ENCODE data around the gene PLA2G7. TPM values are rescaled to one million over a fixed set of nuclear protein-coding genes. Genes with fewer than 3 reads are reported as not detected.
A peak's percentile ranks its signal among the peaks of the same experiment; 100 is the strongest.
"Not testable (repeated sequence)": the region's sequence is repeated elsewhere in the genome, so short reads cannot be mapped to it uniquely, and the experiment has no call there.

The PLA2G7 gene
- total RNA-seq, 1 experiment from 2014 or later, result 2.3 TPM

DNA sequence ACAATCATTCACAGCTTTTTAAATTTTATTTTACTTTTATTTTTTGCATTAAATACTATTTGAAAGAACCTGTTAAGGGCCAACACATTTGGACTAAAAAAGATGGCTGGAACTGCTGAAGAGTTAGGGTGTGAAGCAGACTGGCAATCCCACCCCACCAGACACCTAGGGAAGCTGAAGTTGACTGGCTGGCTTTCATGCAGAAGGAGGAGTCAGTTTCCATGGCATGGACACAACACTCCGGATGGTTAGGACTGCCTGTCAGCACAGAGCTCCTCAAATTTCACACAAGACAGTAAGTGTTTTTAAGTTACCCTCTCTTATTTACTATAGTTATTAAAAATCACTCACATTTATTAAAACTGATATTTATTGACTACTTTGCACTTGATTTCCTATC, 11.5 kb upstream of the PLA2G7 start, which contains the start of gene ANKRD66:
ANKRD66 (plus strand) TSS at position 238 of the 400 bp plus-strand sequence. CDS start 5,016 bp downstream, outside the sequence.
- Mint-ChIP-seq H3K27ac (no peak within 1 kb of the TSS), H3K4me3 (no peak within 1 kb of the TSS), H3K4me1 (peaks cover 15% of the 10 kb centered on the region), H3K27me3 (ENCODE audit: low read depth) (no peaks in the 10 kb centered on the region; the same call in none of the 2 replicates), H3K9me3 (peaks cover 9% of the 10 kb centered on the region), H3K36me3 (no peaks in the 10 kb centered on the region)
- DNase-seq (ENCODE audit: low spot score) (no peak), ATAC-seq (peak; percentile 15; the same call in 1 of the 2 replicates)
- CTCF ChIA-PET, result interaction anchor here (1.0 to 1.4 kb wide), 2 partner anchors 12 to 91 kb away, joined by 4 to 11 read pairs; partner anchors contain the start of gene PLA2G7
- TF ChIP-seq EMX1 (CRISPR knock-in tag; IDR thresholded peaks at IDR 0.05), result no peak
- no peak for TF ChIP-seq ETV6 (CRISPR knock-in tag; IDR thresholded peaks at IDR 0.05)
- TF ChIP-seq, protein P1, sequence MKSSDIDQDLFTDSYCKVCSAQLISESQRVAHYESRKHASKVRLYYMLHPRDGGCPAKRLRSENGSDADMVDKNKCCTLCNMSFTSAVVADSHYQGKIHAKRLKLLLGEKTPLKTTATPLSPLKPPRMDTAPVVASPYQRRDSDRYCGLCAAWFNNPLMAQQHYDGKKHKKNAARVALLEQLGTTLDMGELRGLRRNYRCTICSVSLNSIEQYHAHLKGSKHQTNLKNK (CRISPR knock-in tag; IDR thresholded peaks at IDR 0.05), result no peak
- TF ChIP-seq MXD4 (CRISPR knock-in tag; IDR thresholded peaks at IDR 0.05; ENCODE audit: borderline replicate concordance), result no peak
- no peak for TF ChIP-seq SMAD3 (CRISPR knock-in tag; IDR thresholded peaks at IDR 0.05; ENCODE audit: borderline replicate concordance)
- no peak for TF ChIP-seq NR3C1 (CRISPR knock-in tag; conservative IDR thresholded peaks at IDR 0.05; ENCODE audit: low read depth)
- TF ChIP-seq ZNF671 (CRISPR knock-in tag; IDR thresholded peaks at IDR 0.05), result no peak
- TF ChIP-seq FOXP1 (CRISPR knock-in tag; IDR thresholded peaks at IDR 0.05; ENCODE audit: borderline replicate concordance), result no peak
- no peak for TF ChIP-seq KAT7 (CRISPR knock-in tag; IDR thresholded peaks at IDR 0.05; ENCODE audit: borderline replicate concordance)
- no peak for TF ChIP-seq JUN (CRISPR knock-in tag; IDR thresholded peaks at IDR 0.05)
- POLR2A ChIA-PET, result no interaction called here

DNA sequence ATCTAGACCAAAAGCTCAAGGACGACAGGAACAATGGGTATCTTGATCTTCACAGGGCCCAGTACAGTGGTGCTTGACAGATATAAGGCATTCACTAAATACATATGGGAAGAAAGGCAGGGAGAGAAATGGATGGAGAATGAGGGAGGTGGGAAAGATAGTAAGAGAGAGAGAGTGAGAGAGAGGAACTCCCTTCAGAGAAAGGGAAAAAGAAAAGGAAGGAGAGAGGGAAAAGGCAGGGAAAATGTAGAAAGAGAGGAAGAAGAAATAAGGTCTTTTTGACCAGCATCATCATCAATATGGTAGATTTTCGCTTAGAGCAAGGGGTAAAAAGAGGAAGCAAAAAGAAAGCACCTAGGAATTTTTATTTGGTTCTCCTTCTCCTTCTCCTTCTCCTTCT, 10.8 kb upstream of the PLA2G7 start:
- Mint-ChIP-seq H3K36me3 (no peaks in the 10 kb centered on the region), H3K27ac (no peak overlapping the region), H3K4me3 (no peak overlapping the region), H3K27me3 (ENCODE audit: low read depth) (no peaks in the 10 kb centered on the region; the same call in none of the 2 replicates), H3K9me3 (peaks cover 9% of the 10 kb centered on the region), H3K4me1 (peaks cover 20% of the 10 kb centered on the region)
- no peak for ATAC-seq
- ChIA-PET CTCF (interaction anchor here (1.4 kb wide), 1 partner anchor 12 kb away, joined by 11 read pairs; the partner anchor contains the start of gene PLA2G7), POLR2A (no interaction called here)
- TF ChIP-seq FOXJ3 (CRISPR knock-in tag; IDR thresholded peaks at IDR 0.05; ENCODE audit: borderline replicate concordance), result no peak
- no peak for TF ChIP-seq TP53 (CRISPR knock-in tag; IDR thresholded peaks at IDR 0.05)
- TF ChIP-seq ZNF232 (CRISPR knock-in tag; IDR thresholded peaks at IDR 0.05), result no peak
- TF ChIP-seq PRRX2 (CRISPR knock-in tag; IDR thresholded peaks at IDR 0.05), result no peak
- no peak for TF ChIP-seq RORB (CRISPR knock-in tag; IDR thresholded peaks at IDR 0.05)
- TF ChIP-seq SMAD4 (CRISPR knock-in tag; IDR thresholded peaks at IDR 0.05), result no peak
- no peak for TF ChIP-seq NR1H2 (CRISPR knock-in tag; IDR thresholded peaks at IDR 0.05)
- no peak for TF ChIP-seq GABPB1 (CRISPR knock-in tag; IDR thresholded peaks at IDR 0.05)
- DNase-seq (ENCODE audit: low spot score), result no peak

DNA sequence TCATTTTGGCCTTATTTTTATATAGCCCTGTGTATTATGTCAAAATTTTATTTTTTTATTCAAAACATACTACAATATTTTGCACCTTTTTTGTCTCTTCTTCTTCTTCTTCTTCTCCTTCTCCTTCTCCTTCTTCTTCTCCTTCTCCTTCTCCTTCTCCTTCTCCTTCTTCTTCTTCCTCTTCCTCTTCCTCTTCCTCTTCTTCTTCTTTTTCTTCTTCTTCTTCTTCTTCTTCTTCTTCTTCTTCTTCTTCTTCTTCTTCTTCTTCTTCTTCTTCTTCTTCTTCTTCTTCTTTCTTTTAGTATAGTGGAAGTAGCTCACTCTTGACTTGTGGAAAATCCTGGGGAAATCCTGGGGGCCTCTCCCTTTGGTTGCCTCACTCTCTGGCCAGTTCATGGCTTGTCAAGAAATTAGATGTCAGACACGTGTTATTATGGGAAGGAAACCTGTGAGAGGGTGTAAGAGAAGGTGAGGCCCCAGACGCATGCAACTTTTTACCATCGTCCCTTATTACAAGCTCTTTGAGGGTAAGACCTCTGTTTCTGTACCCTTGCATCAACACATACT, 9.1 kb upstream of the PLA2G7 start:
- CTCF ChIA-PET, result interaction anchor here (1.0 kb wide), 1 partner anchor 9 kb away, joined by 3 read pairs; the partner anchor contains the start of gene PLA2G7
- H3K36me3 Mint-ChIP-seq; H3K4me3 Mint-ChIP-seq; ATAC-seq; POLR2A ChIA-PET; H3K27ac Mint-ChIP-seq; DNase-seq (ENCODE audit: low spot score); H3K9me3 Mint-ChIP-seq; H3K27me3 Mint-ChIP-seq (ENCODE audit: low read depth): not testable (repeated sequence)
- H3K4me1 Mint-ChIP-seq, result peaks cover 25% of the 10 kb centered on the region

- ATAC-seq (no peak), DNase-seq (ENCODE audit: low spot score) (no peak)
- Mint-ChIP-seq H3K27me3 (ENCODE audit: low read depth) (no peaks in the 10 kb centered on the region; the same call in none of the 2 replicates), H3K4me3 (no peak overlapping the region), H3K4me1 (peaks cover 19% of the 10 kb centered on the region), H3K36me3 (no peaks in the 10 kb centered on the region), H3K27ac (no peak overlapping the region), H3K9me3 (peaks cover 9% of the 10 kb centered on the region)
- ChIA-PET CTCF (no interaction called here), POLR2A (no interaction called here)
- TF ChIP-seq TEAD4 (CRISPR knock-in tag; IDR thresholded peaks at IDR 0.05) (no peak), MLX (CRISPR knock-in tag; IDR thresholded peaks at IDR 0.05) (no peak), ZNF512 (CRISPR knock-in tag; IDR thresholded peaks at IDR 0.05; ENCODE audit: borderline replicate concordance) (no peak), ZNF396 (CRISPR knock-in tag; IDR thresholded peaks at IDR 0.05; ENCODE audit: borderline replicate concordance) (no peak), NFATC4 (CRISPR knock-in tag; IDR thresholded peaks at IDR 0.05) (no peak), ZNF138 (CRISPR knock-in tag; conservative IDR thresholded peaks at IDR 0.05) (no peak), GRHL2 (CRISPR knock-in tag; IDR thresholded peaks at IDR 0.05; ENCODE audit: insufficient replicate concordance, severe bottlenecking) (no peak)
- TF ChIP-seq, protein P2, sequence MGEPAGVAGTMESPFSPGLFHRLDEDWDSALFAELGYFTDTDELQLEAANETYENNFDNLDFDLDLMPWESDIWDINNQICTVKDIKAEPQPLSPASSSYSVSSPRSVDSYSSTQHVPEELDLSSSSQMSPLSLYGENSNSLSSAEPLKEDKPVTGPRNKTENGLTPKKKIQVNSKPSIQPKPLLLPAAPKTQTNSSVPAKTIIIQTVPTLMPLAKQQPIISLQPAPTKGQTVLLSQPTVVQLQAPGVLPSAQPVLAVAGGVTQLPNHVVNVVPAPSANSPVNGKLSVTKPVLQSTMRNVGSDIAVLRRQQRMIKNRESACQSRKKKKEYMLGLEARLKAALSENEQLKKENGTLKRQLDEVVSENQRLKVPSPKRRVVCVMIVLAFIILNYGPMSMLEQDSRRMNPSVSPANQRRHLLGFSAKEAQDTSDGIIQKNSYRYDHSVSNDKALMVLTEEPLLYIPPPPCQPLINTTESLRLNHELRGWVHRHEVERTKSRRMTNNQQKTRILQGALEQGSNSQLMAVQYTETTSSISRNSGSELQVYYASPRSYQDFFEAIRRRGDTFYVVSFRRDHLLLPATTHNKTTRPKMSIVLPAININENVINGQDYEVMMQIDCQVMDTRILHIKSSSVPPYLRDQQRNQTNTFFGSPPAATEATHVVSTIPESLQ (CRISPR knock-in tag; IDR thresholded peaks at IDR 0.05), result no peak
Measured at GRCh38 chr6:46743425-46744158, 8.4 kb upstream of the PLA2G7 start.

Measured in WTC11 (cell line).